ENCODE measurements around the gene SLCO2A1.

DNA sequence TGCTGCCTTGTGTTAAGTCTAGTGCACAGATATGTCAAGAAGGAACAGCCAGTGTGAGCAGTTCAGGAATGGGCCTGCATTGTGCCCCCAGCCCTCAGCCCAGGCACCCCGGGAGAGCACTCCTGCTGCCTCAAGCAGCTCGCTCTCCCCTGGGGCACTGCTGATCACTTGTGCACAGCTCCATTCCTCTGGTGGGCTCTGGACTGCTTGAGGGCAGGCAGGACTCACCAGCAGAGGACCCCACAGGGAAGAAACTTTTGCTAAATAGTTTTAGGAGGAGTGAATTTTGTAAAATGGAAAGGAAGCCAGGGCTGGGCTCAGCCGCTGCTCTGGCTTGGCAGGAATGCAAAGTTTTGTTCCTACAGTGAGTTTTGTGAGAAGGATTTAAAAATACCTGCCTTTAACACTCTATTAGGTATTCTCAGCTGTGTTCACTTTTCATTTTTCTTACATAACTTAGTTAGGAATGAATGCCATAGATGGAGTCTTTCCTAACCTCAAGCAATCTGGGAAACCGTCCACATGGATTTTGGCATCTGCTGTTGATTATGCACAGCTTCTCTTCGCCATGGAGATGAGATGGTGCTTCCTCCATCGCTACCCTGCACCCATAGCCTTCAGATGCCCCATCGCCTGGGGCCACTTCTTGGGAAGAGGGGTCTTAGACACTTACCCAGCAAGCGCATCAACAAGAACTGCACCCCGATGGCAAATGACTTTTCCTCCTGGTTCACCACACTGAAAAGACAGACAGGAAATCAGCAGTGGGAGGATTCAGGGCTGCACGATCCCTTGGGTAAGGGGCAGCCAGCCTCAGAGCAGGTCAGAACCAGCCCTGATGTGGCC, 91.7 kb downstream of the SLCO2A1 start:
- no peak for TF ChIP-seq POLR2AphosphoS5 (IDR thresholded peaks at IDR 0.05; ENCODE audit: low read depth)
- TF ChIP-seq EZH2 (IDR thresholded peaks at IDR 0.05; ENCODE audit: low read depth, unreplicated experiment) = no peak
- TF ChIP-seq, protein P1, sequence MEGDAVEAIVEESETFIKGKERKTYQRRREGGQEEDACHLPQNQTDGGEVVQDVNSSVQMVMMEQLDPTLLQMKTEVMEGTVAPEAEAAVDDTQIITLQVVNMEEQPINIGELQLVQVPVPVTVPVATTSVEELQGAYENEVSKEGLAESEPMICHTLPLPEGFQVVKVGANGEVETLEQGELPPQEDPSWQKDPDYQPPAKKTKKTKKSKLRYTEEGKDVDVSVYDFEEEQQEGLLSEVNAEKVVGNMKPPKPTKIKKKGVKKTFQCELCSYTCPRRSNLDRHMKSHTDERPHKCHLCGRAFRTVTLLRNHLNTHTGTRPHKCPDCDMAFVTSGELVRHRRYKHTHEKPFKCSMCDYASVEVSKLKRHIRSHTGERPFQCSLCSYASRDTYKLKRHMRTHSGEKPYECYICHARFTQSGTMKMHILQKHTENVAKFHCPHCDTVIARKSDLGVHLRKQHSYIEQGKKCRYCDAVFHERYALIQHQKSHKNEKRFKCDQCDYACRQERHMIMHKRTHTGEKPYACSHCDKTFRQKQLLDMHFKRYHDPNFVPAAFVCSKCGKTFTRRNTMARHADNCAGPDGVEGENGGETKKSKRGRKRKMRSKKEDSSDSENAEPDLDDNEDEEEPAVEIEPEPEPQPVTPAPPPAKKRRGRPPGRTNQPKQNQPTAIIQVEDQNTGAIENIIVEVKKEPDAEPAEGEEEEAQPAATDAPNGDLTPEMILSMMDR (conservative IDR thresholded peaks at IDR 0.05; ENCODE audit: low read depth in 2 of 2) = no peak
- no peak for TF ChIP-seq CREB1 (CRISPR knock-in tag; IDR thresholded peaks at IDR 0.05; ENCODE audit: low read depth)
- TF ChIP-seq, protein P2, sequence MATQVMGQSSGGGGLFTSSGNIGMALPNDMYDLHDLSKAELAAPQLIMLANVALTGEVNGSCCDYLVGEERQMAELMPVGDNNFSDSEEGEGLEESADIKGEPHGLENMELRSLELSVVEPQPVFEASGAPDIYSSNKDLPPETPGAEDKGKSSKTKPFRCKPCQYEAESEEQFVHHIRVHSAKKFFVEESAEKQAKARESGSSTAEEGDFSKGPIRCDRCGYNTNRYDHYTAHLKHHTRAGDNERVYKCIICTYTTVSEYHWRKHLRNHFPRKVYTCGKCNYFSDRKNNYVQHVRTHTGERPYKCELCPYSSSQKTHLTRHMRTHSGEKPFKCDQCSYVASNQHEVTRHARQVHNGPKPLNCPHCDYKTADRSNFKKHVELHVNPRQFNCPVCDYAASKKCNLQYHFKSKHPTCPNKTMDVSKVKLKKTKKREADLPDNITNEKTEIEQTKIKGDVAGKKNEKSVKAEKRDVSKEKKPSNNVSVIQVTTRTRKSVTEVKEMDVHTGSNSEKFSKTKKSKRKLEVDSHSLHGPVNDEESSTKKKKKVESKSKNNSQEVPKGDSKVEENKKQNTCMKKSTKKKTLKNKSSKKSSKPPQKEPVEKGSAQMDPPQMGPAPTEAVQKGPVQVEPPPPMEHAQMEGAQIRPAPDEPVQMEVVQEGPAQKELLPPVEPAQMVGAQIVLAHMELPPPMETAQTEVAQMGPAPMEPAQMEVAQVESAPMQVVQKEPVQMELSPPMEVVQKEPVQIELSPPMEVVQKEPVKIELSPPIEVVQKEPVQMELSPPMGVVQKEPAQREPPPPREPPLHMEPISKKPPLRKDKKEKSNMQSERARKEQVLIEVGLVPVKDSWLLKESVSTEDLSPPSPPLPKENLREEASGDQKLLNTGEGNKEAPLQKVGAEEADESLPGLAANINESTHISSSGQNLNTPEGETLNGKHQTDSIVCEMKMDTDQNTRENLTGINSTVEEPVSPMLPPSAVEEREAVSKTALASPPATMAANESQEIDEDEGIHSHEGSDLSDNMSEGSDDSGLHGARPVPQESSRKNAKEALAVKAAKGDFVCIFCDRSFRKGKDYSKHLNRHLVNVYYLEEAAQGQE (IDR thresholded peaks at IDR 0.05; ENCODE audit: unreplicated experiment) = no peak
- TF ChIP-seq, protein P3, sequence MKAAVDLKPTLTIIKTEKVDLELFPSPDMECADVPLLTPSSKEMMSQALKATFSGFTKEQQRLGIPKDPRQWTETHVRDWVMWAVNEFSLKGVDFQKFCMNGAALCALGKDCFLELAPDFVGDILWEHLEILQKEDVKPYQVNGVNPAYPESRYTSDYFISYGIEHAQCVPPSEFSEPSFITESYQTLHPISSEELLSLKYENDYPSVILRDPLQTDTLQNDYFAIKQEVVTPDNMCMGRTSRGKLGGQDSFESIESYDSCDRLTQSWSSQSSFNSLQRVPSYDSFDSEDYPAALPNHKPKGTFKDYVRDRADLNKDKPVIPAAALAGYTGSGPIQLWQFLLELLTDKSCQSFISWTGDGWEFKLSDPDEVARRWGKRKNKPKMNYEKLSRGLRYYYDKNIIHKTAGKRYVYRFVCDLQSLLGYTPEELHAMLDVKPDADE (IDR thresholded peaks at IDR 0.05) = no peak
- TF ChIP-seq EZH2phosphoT487 (IDR thresholded peaks at IDR 0.05; ENCODE audit: unreplicated experiment) = no peak
- TF ChIP-seq NANOG (IDR thresholded peaks at IDR 0.05; ENCODE audit: borderline replicate concordance) = no peak

Measured in GM23338 (cell line).